Smooth muscle cell (in vitro differentiated cells): ENCODE measurements around the gene OAF. TPM values are rescaled to one million over a fixed set of nuclear protein-coding genes. Genes with fewer than 3 reads are reported as not detected.

ENCODE experiments used
- DNase-seq: peaks from one replicate; lab custom pipeline; 2025; ENCODE audit not compliant: unreplicated experiment; lab: John Stamatoyannopoulos, UW
- H2AFZ ChIP-seq: fragments of 200-600 bp; sonication (generic); 2 replicates; pipeline ENCODE4 v1.6.0; 2016; ENCODE audit warnings: antibody characterized with exemption, low read depth, mild to moderate bottlenecking
- H3F3A ChIP-seq: fragments of 200-600 bp; sonication (generic); 2 replicates; pipeline ENCODE4 v1.6.0; 2017; ENCODE audit warnings: antibody characterized with exemption, low read depth
- H3K27ac ChIP-seq: fragments of 200-600 bp; sonication (generic); 2 replicates; pipeline ENCODE4 v1.5.1; 2016; ENCODE audit warnings: low read depth, mild to moderate bottlenecking
- H3K27me3 ChIP-seq: fragments of 200-600 bp; sonication (generic); 2 replicates; pipeline ENCODE4 v1.6.1; 2016; ENCODE audit warnings: low read depth, mild to moderate bottlenecking
- H3K36me3 ChIP-seq: fragments of 200-600 bp; sonication (generic); 2 replicates; pipeline ENCODE4 v1.5.1; 2016; ENCODE audit warnings: low read depth
- H3K4me1 ChIP-seq: fragments of 200-600 bp; sonication (generic); 2 replicates; pipeline ENCODE4 v1.5.1; 2016; ENCODE audit warnings: low read depth
- H3K4me2 ChIP-seq: fragments of 200-600 bp; sonication (generic); 2 replicates; pipeline ENCODE4 v1.6.0; 2016; ENCODE audit warnings: mild to moderate bottlenecking
- H3K4me3 ChIP-seq: fragments of 200-600 bp; sonication (generic); 2 replicates; pipeline ENCODE4 v1.5.1; 2016; ENCODE audit warnings: mild to moderate bottlenecking
- H3K79me2 ChIP-seq: fragments of 200-600 bp; sonication (generic); 2 replicates; pipeline ENCODE4 v1.6.0; 2016; ENCODE audit warnings: low read depth, mild to moderate bottlenecking
- H3K9ac ChIP-seq: fragments of 200-600 bp; sonication (generic); 2 replicates; pipeline ENCODE4 v1.6.0; 2016; ENCODE audit warnings: low read depth
- H3K9me3 ChIP-seq: fragments of 200-600 bp; sonication (generic); replicated peaks from 2 replicates; pipeline ENCODE4 v1.5.1; 2016; ENCODE audit warnings: low read depth
- H4K20me1 ChIP-seq: fragments of 200-600 bp; sonication (generic); 2 replicates; pipeline ENCODE4 v1.6.0; 2016; ENCODE audit warnings: low read depth
- WGBS: methylation state at CpG from one replicate; pipeline ENCODE4 v1.1.7; 2016; ENCODE audit warnings: low lambda C conversion rate; 5-methylcytosine and 5-hydroxymethylcytosine counted together
- polyA plus RNA-seq: library from polyadenylated mRNA; unstranded; fragments of >200 nt; fragmentation: Nextera tagmentation; extraction: Ambion mirVana; gene quantifications from 2 replicates; pipeline ENCODE4 v1.2.1, GENCODE V29; 2016
- total RNA-seq: library from RNA; depleted of rRNA; stranded (reverse); fragments of >200 nt; gene quantifications from 2 replicates; pipeline ENCODE4 v1.2.3, GENCODE V29; 2014
- TF ChIP-seq, protein P1 (sequence below): fragments of 200-600 bp; sonication (generic); IDR thresholded peaks from 2 replicates; pipeline ENCODE4 v1.5.1; 2017; ENCODE audit warnings: borderline replicate concordance, mild to moderate bottlenecking, antibody characterized with exemption; ENCODE audit not compliant: insufficient read depth, poor library complexity, severe bottlenecking

OAF gene
- total and polyA plus RNA-seq, 2 experiments from 2014 or later: 41.6 to 112 TPM

GRCh38 chr11:120207512-120207911, 3.3 kb upstream of the OAF start:
- DNase-seq: no peak
- H2AFZ ChIP-seq: peak overlapping the region; percentile 76
- 97% methylated on average over 7 of the region's 7 CpGs for WGBS
- H3K4me1 ChIP-seq: peaks cover 16% of the 10 kb centered on the region
- peak overlapping the region; percentile 17 for H3K4me2 ChIP-seq
- no peak overlapping the region for H3K4me3 ChIP-seq
- H3K27ac ChIP-seq: peak overlapping the region; percentile 65
- H3K79me2 ChIP-seq: peaks cover 13% of the 10 kb centered on the region
- H3F3A ChIP-seq: peaks cover 11% of the 10 kb centered on the region
- no peak overlapping the region for H3K9ac ChIP-seq
- H3K27me3 ChIP-seq: no peaks in the 10 kb centered on the region
- no peaks in the 10 kb centered on the region for H3K36me3 ChIP-seq
- no peaks in the 10 kb centered on the region for H4K20me1 ChIP-seq
- TF ChIP-seq, protein P1, sequence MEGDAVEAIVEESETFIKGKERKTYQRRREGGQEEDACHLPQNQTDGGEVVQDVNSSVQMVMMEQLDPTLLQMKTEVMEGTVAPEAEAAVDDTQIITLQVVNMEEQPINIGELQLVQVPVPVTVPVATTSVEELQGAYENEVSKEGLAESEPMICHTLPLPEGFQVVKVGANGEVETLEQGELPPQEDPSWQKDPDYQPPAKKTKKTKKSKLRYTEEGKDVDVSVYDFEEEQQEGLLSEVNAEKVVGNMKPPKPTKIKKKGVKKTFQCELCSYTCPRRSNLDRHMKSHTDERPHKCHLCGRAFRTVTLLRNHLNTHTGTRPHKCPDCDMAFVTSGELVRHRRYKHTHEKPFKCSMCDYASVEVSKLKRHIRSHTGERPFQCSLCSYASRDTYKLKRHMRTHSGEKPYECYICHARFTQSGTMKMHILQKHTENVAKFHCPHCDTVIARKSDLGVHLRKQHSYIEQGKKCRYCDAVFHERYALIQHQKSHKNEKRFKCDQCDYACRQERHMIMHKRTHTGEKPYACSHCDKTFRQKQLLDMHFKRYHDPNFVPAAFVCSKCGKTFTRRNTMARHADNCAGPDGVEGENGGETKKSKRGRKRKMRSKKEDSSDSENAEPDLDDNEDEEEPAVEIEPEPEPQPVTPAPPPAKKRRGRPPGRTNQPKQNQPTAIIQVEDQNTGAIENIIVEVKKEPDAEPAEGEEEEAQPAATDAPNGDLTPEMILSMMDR: no peak
- H3K9me3 ChIP-seq: no peaks in the 10 kb centered on the region

DNA sequence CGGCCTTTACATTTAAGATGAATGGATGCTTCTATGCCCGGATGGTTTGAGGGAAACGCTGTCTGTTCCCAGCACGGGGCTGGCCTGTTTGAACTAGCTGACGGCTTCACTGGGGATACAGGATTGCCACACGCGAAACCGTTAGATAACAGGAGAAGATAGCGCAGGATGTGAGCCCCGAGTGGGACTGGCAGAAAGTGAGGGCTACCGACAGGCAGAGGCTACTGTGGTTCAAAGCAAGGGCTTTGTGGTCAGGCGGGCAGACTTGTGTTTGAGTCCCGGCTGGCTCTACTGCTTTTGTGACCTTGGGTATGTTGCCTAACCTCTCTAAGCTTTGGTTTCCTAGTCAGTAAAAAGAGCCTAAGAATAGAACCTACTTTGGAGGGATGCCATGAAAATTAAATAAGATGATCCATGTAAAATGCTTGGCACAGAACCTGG, 2.8 kb upstream of the OAF start:
- H3K9me3 ChIP-seq: no peaks in the 10 kb centered on the region

GRCh38 chr11:120208777-120209176, 2.1 kb upstream of the OAF start:
- H3K9me3 ChIP-seq: no peaks in the 10 kb centered on the region
- peaks cover 9% of the 10 kb centered on the region for H4K20me1 ChIP-seq
- peaks cover 25% of the 10 kb centered on the region for H3K79me2 ChIP-seq
- no peak overlapping the region for H2AFZ ChIP-seq
- H3K9ac ChIP-seq: no peak overlapping the region
- no peak overlapping the region for H3K4me3 ChIP-seq
- H3K27ac ChIP-seq: peak overlapping the region; percentile 65
- no peak for DNase-seq
- no peaks in the 10 kb centered on the region for H3K36me3 ChIP-seq
- peaks cover 8% of the 10 kb centered on the region for H3F3A ChIP-seq
- H3K4me2 ChIP-seq: peak overlapping the region; percentile 17
- WGBS: 44% methylated on average over 6 of the region's 6 CpGs
- no peaks in the 10 kb centered on the region for H3K27me3 ChIP-seq
- peaks cover 16% of the 10 kb centered on the region for H3K4me1 ChIP-seq
- TF ChIP-seq, protein P1: no peak

More for the DNA sequence above, 2.8 kb upstream of the OAF start:
- TF ChIP-seq, protein P1: no peak
- H3K4me1 ChIP-seq: peaks cover 16% of the 10 kb centered on the region
- H3F3A ChIP-seq: peaks cover 11% of the 10 kb centered on the region
- WGBS: 18% methylated on average over 13 of the region's 13 CpGs
- H3K27ac ChIP-seq: peak overlapping the region; percentile 65
- H3K27me3 ChIP-seq: no peaks in the 10 kb centered on the region
- H3K36me3 ChIP-seq: no peaks in the 10 kb centered on the region
- H3K79me2 ChIP-seq: peaks cover 18% of the 10 kb centered on the region
- peak overlapping the region; percentile 76 for H2AFZ ChIP-seq
- peaks cover 1% of the 10 kb centered on the region for H4K20me1 ChIP-seq
- H3K9ac ChIP-seq: no peak overlapping the region
- H3K4me2 ChIP-seq: peak overlapping the region; percentile 17
- no peak for DNase-seq
- H3K4me3 ChIP-seq: no peak overlapping the region
